ELR (cell line): Measurements from ENCODE around the gene CDK10.
"Not testable (repeated sequence)": the region's sequence is repeated elsewhere in the genome, so short reads cannot be mapped to it uniquely, and the experiment has no call there.

Experiments used
- DNase-seq: peaks from one replicate; pipeline ENCODE4 v3.0.0-alpha.2; 2015; ENCODE audit warnings: low read depth

Gene CDK10, protein sequence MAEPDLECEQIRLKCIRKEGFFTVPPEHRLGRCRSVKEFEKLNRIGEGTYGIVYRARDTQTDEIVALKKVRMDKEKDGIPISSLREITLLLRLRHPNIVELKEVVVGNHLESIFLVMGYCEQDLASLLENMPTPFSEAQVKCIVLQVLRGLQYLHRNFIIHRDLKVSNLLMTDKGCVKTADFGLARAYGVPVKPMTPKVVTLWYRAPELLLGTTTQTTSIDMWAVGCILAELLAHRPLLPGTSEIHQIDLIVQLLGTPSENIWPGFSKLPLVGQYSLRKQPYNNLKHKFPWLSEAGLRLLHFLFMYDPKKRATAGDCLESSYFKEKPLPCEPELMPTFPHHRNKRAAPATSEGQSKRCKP

DNA sequence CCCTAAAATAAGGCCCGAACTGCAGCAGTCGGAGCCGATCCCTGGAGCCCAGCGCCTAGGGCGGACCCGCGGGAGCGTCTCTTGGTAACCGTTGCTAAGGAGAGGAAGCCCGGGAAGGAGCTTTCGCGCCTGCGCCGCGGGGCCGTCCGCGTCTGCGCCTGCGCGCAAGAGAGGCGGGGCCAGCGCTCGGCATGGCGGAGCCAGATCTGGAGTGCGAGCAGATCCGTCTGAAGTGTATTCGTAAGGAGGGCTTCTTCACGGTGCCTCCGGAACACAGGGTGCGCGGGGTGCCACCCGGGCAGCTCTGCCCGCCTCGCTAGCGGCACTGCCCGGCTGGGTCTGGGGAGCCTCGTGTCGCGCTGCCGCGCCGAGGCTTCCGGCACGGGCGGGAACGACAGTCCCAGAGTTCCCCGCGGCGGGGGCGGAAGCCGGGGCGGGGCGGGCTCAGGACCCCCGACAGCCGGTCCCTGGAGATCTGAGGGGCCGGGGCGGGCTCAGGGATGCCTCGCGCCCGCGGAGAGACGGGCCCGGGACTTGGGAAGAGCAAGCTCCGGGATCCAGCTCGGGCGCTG is at the start of gene CDK10:
Gene CDK10, plus strand, starts transcription at position 170 of the 572 bp plus-strand sequence. Its CDS starts 22 bp downstream, at position 192.
- DNase-seq: peak; percentile 94

DNA sequence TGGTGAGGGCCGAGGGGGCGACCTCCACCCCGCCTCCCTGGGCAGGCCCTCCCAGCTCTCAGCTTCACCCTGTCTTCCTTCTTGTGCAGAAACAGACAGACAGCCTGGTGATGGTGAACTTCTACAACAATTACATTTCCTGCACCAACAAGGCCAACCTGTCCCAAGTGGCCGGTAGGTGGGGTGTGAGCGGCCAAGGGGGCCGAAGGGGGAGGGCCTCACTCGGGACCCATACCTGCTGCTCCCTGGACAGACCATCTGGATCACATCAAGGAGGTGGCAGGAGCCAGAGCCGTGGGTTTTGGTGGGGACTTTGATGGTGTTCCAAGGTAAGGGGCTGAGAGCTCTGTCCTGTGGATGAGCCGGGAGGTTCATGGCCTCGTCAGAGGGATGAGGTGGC is 49.1 kb upstream of the CDK10 start:
- DNase-seq: no peak

DNA sequence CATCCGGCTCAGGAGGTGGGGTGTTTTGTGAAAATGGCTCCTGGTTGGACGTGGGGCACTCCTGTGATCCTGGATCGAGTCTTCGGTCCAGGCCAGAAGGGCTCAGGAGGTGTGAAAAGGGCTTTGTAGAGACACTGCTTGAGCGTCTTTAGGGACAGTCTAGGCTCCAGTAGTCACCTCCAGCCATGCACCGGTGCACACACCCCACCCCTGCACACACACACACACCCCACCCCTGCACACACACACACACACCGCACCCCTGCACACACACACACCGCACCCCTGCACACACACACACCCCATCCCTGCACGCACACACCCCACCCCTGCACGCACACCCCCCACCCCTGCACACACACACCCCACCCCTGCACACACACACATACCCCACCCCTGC is 48.0 kb upstream of the CDK10 start:
- DNase-seq: no peak

DNA sequence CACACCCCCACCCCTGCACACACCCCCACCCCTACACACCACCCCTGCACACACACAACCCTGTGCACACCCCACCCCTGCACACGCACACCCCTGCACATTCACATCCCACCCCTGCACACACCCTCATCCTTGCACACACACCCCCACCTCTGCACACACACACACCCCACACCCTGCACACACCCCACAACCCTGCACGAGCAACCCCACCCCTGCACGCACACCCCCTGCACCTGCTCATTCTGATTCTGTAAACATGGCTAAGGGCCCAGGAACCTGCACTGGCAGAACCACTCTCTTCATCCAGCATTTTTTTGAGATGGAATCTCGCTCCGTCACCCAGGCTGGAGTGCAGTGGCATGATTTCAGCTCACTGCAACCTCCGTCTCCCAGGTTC is 47.1 kb upstream of the CDK10 start:
- no peak for DNase-seq

DNA sequence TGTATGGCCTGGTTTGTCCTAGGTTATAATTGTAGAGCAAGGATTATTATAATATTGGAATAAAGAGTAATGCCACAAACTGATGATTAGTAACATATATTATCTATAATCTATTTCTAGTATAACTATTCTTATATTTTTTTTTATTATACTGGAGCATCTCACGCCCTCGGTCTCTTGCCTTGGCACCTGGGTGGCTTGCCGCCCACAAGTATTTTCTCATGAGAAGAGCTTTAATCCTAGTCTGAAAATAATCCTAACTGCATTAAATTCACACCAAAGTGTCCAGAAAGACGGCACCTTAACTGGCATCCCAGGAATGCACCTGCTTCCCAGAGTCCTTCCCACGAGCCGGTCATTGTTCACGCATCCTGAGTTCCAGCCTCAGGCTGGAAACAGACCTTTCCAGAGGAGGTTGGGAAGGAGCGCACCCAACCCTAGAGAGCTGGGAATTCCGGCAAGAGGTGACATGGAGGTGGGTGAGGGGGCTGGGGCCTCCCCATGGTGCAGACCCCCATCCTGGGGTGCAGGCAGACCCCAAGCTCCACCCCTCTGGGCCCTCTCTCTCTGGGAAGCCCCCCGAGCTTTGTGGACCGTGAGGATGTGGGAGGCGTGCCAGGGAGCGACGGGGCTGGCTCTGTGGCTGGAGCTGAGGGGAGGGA is 44.9 kb upstream of the CDK10 start:
- no peak for DNase-seq

DNA sequence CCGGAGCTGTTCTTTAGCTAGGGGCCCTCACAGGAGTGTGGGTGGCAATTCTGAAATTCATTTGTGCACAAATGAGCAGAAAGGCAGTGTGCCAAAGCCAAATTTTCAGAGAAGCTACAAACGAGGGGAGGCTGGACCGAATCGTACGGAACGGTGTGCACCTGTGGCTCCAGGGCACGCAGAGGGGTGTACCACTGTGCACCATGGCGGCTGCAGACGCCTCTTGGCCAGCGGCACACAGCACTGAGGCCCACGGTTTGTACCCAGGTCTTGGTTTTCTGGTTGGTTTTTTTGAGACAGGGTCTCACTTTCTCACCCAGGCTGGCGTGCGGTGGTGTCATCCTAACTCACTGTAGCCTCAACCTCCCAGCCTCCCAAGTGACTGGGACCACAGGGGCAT is 43.9 kb upstream of the CDK10 start:
- DNase-seq: no peak

DNA sequence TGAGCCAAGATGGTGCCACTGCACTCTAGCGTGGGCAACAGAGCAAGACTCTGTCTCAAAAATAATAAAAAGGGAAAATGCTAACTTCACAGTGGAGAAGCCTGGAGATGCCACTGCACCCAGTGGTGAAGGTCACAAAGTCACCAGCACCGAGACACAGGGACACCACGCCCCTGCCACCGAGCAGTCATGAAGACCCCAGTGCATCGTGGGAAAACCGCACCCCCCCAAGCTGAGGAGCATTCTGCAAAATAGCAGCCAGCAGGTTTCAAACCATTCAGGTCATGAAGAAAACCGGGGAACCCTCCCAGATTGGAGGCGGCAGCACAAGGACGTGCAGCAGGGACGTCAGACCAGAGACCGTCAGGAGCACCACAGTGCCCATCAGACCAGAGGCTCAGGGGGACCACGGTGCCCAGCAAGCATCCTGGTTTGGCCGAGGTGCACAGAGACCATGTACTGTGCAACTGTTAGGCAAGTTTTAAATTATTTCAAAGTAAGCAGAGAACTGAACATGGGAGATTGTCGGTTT is 42.7 kb upstream of the CDK10 start:
- no peak for DNase-seq

DNA sequence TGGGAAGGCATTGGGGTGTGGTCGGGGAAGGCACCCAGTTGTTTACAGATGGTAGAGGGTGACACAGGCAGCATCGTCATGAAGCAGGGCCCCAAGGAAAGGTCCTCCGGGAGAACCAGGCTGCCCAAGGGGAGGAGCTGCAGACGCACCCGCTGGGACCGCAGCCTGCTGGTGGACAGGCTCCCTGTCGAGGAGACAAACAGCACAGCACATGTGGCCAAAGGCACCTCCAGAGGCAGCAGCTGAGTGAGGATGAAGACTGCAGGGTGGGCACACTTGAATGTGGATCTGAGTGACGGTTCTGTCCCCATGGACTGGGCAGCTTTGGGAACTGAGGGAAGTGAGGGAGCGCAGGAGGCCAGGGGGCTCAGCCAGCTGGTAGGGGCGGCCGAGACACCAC is 41.4 kb upstream of the CDK10 start:
- DNase-seq: no peak

DNA sequence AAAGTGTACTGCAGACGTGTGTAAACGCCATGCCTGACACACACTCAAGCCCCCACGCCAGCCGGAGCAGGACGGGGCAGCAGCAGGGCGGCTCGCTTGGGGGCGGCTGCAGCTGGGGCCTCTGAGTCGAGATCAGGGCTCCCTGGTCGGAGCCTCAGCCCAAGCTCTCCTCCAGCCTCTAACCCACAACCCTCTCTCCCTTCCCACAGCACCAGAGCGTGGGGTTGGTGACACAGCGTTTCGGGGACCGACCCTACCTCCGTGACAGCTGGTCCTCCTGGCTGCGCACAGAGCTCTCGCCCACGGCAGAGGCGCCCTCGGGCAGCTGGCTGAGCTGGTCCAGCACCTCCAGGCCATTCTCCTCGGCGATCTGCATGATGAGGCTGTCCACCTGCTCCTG is 40.2 kb upstream of the CDK10 start:
- DNase-seq: no peak

DNA sequence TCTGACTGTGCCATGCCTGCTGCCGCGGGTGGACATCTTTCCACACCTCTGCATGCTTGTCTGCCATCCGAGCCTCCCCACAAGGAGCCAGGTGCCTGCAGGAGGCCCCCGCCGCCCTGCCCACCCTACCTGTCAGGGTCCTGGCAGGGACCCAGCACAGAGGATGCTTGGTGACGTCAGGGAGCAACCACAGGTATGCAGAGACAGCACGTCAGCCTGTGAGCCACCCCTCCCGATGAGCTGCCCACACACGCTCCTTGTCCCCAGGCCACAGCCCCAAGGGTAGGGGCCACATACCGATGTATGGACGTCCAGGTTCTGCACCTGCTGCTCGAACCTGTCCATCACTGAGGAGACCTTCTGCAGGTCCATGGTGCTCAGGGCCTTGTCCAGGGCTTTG is 39.6 kb upstream of the CDK10 start:
- no peak for DNase-seq

DNA sequence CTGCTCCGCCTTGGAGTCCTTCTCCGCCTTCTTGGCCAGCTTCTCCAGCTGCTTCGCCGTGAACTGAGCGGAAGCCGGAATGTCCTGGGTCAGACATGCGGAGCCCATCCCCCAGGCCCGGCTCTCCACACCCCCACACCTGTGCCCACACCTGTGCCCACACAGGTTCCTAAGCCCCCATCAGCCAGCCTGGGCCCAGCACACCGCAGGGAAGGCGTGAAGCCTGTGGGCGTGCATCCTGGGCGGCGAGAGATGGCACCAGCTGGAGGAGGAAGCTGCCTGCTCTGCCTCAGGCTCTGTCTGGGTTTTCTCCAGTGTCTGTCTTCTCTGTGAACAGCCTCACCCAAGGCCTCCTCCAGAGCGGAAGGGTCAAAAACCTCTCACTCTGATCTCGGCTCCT is 34.9 kb upstream of the CDK10 start:
- no peak for DNase-seq

DNA sequence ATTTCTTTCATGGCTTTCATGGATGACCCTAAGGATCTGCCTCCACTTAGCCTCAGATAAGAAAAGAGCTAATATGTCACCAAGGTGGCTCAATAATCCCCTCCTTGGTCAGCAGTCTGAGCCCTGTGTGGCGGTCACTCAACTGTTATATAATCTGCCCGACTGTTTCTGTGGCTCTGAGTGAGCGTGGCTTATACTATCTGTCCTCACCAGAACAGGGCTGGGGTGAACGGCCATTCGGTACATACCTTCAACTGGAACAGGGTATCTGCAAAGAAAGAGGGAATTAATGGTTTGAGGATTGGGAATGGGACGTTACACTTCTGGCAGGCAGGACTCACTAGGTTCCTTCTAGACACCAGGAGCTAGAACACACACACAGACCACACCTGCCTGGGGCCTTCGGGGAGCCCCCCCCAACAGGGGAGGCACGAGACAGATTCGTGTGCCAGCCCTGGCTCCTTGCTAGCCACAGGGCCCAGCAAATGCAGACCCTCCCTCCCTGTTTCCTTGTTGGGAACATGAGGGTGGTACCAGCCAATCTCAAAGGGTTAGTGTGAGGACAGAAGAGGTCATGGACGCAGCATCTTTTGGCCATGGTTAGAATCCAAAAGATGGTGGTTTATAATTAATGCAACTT is 32.7 kb upstream of the CDK10 start:
- DNase-seq: no peak

DNA sequence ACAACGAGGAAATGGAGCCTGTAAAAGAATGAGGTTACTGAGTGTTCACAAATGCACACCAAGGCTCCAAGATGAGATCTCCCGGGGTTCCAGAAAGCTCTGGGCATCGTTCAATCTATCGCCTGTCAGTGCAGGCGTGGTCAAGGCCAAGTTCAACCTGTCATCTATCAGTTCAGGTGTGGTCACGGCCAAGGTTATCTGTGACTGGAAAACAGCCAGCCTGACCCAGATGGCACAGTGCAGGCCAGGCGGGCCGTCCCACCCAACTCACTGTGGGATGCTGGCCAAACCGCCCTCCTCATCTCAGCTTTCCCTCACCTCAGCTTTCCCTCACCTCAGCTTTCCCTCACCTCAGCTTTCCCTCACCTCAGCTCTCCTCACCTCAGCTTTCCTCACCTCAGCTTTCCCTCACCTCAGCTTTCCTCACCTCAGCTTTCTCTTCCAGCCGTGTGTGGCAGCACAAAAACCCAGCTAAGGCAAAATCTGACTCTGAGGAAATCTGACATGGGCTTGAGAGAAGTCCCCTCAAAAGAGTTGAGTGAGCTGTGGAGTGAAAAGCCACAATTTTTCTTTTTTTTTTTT is 31.3 kb upstream of the CDK10 start:
- DNase-seq: no peak

DNA sequence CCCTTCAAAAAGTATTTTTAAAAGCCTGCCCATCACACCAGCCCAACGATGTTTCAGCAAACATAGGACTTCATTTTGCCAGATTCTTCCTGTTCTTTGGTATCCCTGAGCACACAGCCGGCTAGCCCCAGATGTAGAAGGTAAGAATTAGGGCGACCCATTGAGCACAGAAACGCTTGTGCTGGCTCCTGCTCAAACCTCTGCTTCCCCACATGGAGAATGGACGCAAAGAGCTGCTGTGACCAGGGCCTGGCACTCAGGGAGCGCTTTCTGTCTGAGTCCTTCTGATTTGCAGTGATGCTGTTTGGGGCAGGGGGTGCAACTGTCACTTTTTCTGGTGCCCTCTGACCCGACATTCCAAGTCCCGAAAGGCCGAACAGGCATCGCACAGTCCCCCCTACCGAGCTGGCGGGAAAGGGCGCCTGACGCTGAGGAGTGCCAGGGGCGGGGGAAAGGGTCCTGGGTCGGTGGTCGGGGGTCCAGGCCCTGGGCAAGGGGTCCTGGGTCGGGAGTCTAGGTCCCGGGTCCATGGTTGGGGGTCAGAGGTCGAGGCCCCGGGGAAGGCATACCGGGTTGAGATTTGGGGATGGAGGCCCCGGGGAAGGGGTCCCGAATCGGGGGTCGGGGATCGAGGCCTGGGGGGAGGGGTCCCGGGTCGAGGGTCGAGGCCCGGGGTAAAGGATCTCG is 29.9 kb upstream of the CDK10 start:
- no peak for DNase-seq

DNA sequence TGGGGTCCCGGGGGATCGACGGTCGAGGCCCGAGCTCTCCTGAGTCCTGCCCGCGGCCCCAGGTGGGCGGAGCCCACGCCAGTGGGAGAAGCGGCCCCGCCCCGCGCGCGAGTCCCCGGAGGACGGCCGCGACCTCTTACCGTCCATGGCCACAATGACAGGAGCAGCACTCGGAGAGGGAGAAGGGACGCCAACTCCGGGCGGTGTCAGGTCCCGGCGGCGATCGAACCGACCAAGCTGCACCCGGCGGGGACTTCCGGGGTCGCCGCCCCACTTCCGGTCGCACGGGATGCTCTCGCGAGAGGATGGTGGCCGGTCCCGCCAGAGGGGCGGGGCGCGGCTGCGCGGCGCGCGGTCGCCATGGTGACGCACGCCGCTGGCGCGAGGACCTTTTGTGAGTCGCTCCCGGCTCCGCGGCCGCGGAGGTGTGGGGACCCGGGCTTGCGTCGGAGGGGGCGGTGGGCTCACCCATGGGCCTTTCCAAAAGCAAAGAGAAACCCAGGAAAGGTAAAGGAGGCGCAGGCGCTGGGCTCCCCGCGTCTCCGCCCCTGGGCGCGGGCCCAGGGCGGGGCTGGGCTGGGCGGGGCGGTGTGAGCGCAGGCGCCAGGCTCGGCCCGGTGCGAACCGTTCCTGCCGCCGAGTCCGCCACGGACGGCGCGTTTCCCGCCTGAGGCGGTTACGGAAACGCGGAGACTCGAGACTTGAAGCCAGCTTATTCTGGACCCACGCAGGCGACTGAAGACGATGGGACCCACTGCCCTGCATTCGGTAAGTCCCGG is 28.9 kb upstream of the CDK10 start, which contains the start of the genes CHMP1A and SPATA33:
Gene CHMP1A, minus strand, starts transcription at position 267 of the 779 bp plus-strand sequence. Its CDS starts 120 bp downstream, at position 147.
Gene SPATA33, plus strand, starts transcription at position 395 of the 779 bp plus-strand sequence. Its CDS starts 76 bp downstream, at position 471.
- DNase-seq: peak; percentile 91

DNA sequence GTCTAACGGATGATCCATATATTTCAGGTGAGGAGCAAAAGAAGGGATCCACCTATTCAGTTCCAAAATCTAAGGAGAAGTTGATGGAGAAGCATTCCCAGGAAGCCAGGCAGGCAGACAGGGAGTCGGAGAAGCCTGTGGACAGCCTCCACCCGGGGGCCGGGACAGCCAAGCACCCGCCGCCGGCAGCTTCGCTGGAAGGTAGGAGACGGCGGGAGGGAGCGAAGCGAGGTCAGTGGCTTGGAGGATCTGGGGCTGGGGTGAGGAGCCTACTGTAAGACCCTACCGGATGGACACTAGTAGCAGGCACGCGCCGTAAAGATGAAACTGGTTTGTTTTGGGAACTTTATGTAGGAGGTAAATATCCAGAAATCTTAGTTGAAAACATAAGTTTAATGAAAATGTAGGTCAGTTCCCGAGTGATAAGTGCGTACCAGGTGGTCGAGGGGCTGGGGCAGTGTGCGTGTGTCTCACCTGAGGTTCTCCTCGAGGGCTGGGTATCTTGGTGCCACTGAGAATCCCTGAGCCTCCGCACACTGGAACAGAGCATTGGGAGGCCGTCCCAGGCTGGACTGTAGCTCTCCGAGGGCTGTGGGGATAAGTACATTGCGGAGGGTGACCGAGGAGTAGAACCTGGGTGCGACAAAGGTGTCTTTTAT is 28.1 kb upstream of the CDK10 start:
- peak; percentile 50 for DNase-seq

DNA sequence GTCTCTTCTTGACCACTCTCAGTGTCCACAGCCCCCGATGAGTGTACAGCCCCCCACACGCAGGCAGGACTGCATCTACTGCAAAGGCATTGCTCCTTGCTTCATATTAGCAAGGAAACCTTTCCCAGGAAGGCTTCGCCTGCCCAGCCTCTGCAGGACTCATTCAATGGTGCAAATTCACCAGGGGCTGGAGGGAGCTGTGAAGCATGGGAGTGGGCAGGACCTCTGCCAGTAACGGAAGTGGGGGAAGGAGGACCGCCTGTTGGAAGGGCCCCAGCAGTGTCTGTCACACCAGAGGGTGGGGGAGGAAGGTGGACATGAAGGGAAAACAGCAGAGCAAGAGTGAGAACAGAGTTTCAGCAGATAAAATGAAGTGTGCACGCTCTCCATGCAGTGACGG is 26.3 kb upstream of the CDK10 start:
- DNase-seq: no peak

DNA sequence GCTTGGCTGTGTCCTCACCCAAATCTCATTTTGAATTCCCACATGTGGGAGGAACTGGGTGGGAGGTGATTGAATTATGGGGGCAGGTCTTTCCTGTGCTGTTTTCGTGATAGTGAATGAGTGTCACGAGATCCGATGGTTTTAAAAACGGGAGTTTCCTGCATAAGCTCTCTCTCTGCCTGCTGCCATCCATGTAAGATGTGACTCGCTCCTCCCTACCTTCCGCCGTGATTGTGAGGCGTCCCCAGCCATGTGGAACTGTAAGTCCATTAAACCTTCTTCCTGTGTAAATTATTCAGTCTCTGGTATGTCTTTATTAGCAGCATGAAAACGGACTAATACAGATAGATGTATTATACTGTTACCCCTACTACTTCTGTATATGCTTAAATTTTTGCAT is 25.3 kb upstream of the CDK10 start:
- no peak for DNase-seq

DNA sequence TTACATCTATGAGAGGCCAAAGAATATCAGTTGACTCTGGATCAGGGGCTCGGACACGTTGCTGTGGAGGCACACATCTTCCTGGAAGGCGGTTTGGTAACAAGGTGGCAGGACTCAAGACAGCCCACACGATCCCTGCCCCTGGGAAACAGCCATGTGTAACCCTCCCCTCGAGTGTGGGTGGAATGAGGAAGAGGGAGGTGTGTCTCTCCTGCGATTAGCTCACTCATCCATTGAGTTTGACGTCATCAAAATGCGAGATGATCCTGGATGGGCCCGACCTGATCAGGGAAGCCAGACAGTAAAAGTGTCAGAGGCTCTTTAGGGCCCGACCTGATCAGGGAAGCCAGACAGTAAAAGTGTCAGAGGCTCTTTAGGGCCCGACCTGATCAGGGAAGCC is 22.3 kb upstream of the CDK10 start:
- DNase-seq: not testable (repeated sequence)

DNA sequence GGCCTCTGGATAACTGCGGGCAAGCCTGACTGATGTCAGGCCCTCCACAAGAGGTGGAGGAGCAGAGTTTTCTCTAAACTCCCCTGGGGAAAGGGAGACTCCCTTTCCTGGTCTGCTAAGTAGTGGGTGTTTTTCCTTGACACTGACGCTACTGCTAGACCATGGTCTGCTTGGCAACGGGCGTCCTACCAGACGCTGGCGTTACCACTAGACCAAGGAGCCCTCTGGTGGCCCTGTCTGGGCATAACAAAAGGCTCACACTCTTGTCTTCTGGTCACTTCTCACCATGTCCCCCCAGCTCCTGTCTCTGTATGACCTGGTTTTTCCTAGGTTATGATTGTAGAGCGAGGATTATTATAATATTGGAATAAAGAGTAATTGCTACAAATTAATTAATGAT is 19.5 kb upstream of the CDK10 start:
- peak; percentile 54 for DNase-seq
